ENCODE data around the gene BANK1. TPM values are rescaled to one million over a fixed set of nuclear protein-coding genes. Genes with fewer than 3 reads are reported as not detected.

Gene BANK1
- total RNA-seq (2014; rRNA removed; shearing (Covaris generic)) = 0.08 and 0.11 TPM in 2 replicates

GRCh38 chr4:101790521-101791181, at the start of gene BANK1:
TSS of gene BANK1 (plus strand) at chr4:101790730. CDS start at chr4:101790881, 151 bp downstream.

Data from A375 (cell line).